ENCODE data around the gene TRPC5OS.

Gene TRPC5OS

GRCh38 chrX:111868726-111869638 is 7.0 kb upstream of the TRPC5OS start:
- H3K9ac ChIP-seq (ENCODE audit: low read length) = no peak overlapping the region
- H3K27ac ChIP-seq (ENCODE audit: low read depth, low read length) = no peak overlapping the region
- no peak overlapping the region for H3K4me3 ChIP-seq (ENCODE audit: low read length)
- no peaks in the 10 kb centered on the region for H3K27me3 ChIP-seq (ENCODE audit: control insufficient read depth, insufficient read depth, low read length)
- no peaks in the 10 kb centered on the region for H3K4me1 ChIP-seq (ENCODE audit: control insufficient read depth, insufficient read depth, low read length)
- H3K36me3 ChIP-seq (ENCODE audit: control insufficient read depth, insufficient read depth, low read length) = no peaks in the 10 kb centered on the region

GRCh38 chrX:111869639-111870034 is 6.3 kb upstream of the TRPC5OS start:
- Histone ChIP-seq H3K4me3 (ENCODE audit: low read length) (no peak overlapping the region), H3K27me3 (ENCODE audit: control insufficient read depth, insufficient read depth, low read length) (no peaks in the 10 kb centered on the region), H3K4me1 (ENCODE audit: control insufficient read depth, insufficient read depth, low read length) (no peaks in the 10 kb centered on the region), H3K27ac (ENCODE audit: low read depth, low read length) (no peak overlapping the region), H3K36me3 (ENCODE audit: control insufficient read depth, insufficient read depth, low read length) (no peaks in the 10 kb centered on the region), H3K9ac (ENCODE audit: low read length) (no peak overlapping the region)

GRCh38 chrX:111874241-111874640 is 1.7 kb upstream of the TRPC5OS start:
- Histone ChIP-seq H3K36me3 (ENCODE audit: control insufficient read depth, insufficient read depth, low read length) (no peaks in the 10 kb centered on the region), H3K27ac (ENCODE audit: low read depth, low read length) (no peak overlapping the region), H3K4me1 (ENCODE audit: control insufficient read depth, insufficient read depth, low read length) (no peaks in the 10 kb centered on the region), H3K9ac (ENCODE audit: low read length) (no peak overlapping the region), H3K27me3 (ENCODE audit: control insufficient read depth, insufficient read depth, low read length) (no peaks in the 10 kb centered on the region), H3K4me3 (ENCODE audit: low read length) (no peak overlapping the region)

- H3K27ac ChIP-seq (ENCODE audit: low read depth, low read length) = no peak overlapping the region
- no peaks in the 10 kb centered on the region for H3K27me3 ChIP-seq (ENCODE audit: control insufficient read depth, insufficient read depth, low read length)
- H3K4me3 ChIP-seq (ENCODE audit: low read length) = no peak overlapping the region
- H3K4me1 ChIP-seq (ENCODE audit: control insufficient read depth, insufficient read depth, low read length) = no peaks in the 10 kb centered on the region
- H3K9ac ChIP-seq (ENCODE audit: low read length) = no peak overlapping the region
- H3K36me3 ChIP-seq (ENCODE audit: control insufficient read depth, insufficient read depth, low read length) = no peaks in the 10 kb centered on the region
These were observed 665 bp downstream of the TRPC5OS start for GRCh38 chrX:111876646-111877045.

- H3K36me3 ChIP-seq (ENCODE audit: control insufficient read depth, insufficient read depth, low read length) = no peaks in the 10 kb centered on the region
- no peak overlapping the region for H3K4me3 ChIP-seq (ENCODE audit: low read length)
- H3K27me3 ChIP-seq (ENCODE audit: control insufficient read depth, insufficient read depth, low read length) = no peaks in the 10 kb centered on the region
- no peak overlapping the region for H3K9ac ChIP-seq (ENCODE audit: low read length)
- no peaks in the 10 kb centered on the region for H3K4me1 ChIP-seq (ENCODE audit: control insufficient read depth, insufficient read depth, low read length)
- H3K27ac ChIP-seq (ENCODE audit: low read depth, low read length) = no peak overlapping the region
These were observed 1.7 kb downstream of the TRPC5OS start for GRCh38 chrX:111877681-111878080.

GRCh38 chrX:111880735-111881134 is 4.8 kb downstream of the TRPC5OS start:
- Histone ChIP-seq H3K27ac (ENCODE audit: low read depth, low read length) (no peak overlapping the region), H3K4me3 (ENCODE audit: low read length) (no peak overlapping the region), H3K36me3 (ENCODE audit: control insufficient read depth, insufficient read depth, low read length) (no peaks in the 10 kb centered on the region), H3K9ac (ENCODE audit: low read length) (no peak overlapping the region), H3K27me3 (ENCODE audit: control insufficient read depth, insufficient read depth, low read length) (no peaks in the 10 kb centered on the region), H3K4me1 (ENCODE audit: control insufficient read depth, insufficient read depth, low read length) (no peaks in the 10 kb centered on the region)

- no peak overlapping the region for H3K4me3 ChIP-seq (ENCODE audit: low read length)
- H3K9ac ChIP-seq (ENCODE audit: low read length) = no peak overlapping the region
- H3K27me3 ChIP-seq (ENCODE audit: control insufficient read depth, insufficient read depth, low read length) = no peaks in the 10 kb centered on the region
- H3K4me1 ChIP-seq (ENCODE audit: control insufficient read depth, insufficient read depth, low read length) = no peaks in the 10 kb centered on the region
- no peak overlapping the region for H3K27ac ChIP-seq (ENCODE audit: low read depth, low read length)
- no peaks in the 10 kb centered on the region for H3K36me3 ChIP-seq (ENCODE audit: control insufficient read depth, insufficient read depth, low read length)
These were observed 5.7 kb downstream of the TRPC5OS start for GRCh38 chrX:111881715-111882114.

- Histone ChIP-seq H3K27me3 (ENCODE audit: control insufficient read depth, insufficient read depth, low read length) (no peaks in the 10 kb centered on the region), H3K27ac (ENCODE audit: low read depth, low read length) (no peak overlapping the region), H3K4me3 (ENCODE audit: low read length) (no peak overlapping the region), H3K4me1 (ENCODE audit: control insufficient read depth, insufficient read depth, low read length) (no peaks in the 10 kb centered on the region), H3K9ac (ENCODE audit: low read length) (no peak overlapping the region), H3K36me3 (ENCODE audit: control insufficient read depth, insufficient read depth, low read length) (no peaks in the 10 kb centered on the region)
These were observed 10.7 kb downstream of the TRPC5OS start for GRCh38 chrX:111886678-111887077.

GRCh38 chrX:111888600-111888999 is 12.6 kb downstream of the TRPC5OS start:
- Histone ChIP-seq H3K27me3 (ENCODE audit: control insufficient read depth, insufficient read depth, low read length) (no peaks in the 10 kb centered on the region), H3K4me3 (ENCODE audit: low read length) (no peak overlapping the region), H3K4me1 (ENCODE audit: control insufficient read depth, insufficient read depth, low read length) (no peaks in the 10 kb centered on the region), H3K36me3 (ENCODE audit: control insufficient read depth, insufficient read depth, low read length) (no peaks in the 10 kb centered on the region), H3K27ac (ENCODE audit: low read depth, low read length) (no peak overlapping the region), H3K9ac (ENCODE audit: low read length) (no peak overlapping the region)

GRCh38 chrX:111892375-111892774 is 16.4 kb downstream of the TRPC5OS start:
- Histone ChIP-seq H3K9ac (ENCODE audit: low read length) (no peak overlapping the region), H3K27me3 (ENCODE audit: control insufficient read depth, insufficient read depth, low read length) (no peaks in the 10 kb centered on the region), H3K4me3 (ENCODE audit: low read length) (no peak overlapping the region), H3K36me3 (ENCODE audit: control insufficient read depth, insufficient read depth, low read length) (no peaks in the 10 kb centered on the region), H3K27ac (ENCODE audit: low read depth, low read length) (no peak overlapping the region), H3K4me1 (ENCODE audit: control insufficient read depth, insufficient read depth, low read length) (no peaks in the 10 kb centered on the region)

GRCh38 chrX:111896148-111896547 is 20.2 kb downstream of the TRPC5OS start:
- no peak overlapping the region for H3K9ac ChIP-seq (ENCODE audit: low read length)
- no peak overlapping the region for H3K4me3 ChIP-seq (ENCODE audit: low read length)
- no peaks in the 10 kb centered on the region for H3K27me3 ChIP-seq (ENCODE audit: control insufficient read depth, insufficient read depth, low read length)
- H3K4me1 ChIP-seq (ENCODE audit: control insufficient read depth, insufficient read depth, low read length) = no peaks in the 10 kb centered on the region
- no peaks in the 10 kb centered on the region for H3K36me3 ChIP-seq (ENCODE audit: control insufficient read depth, insufficient read depth, low read length)
- H3K27ac ChIP-seq (ENCODE audit: low read depth, low read length) = no peak overlapping the region

GRCh38 chrX:111914398-111915090 is 38.6 kb downstream of the TRPC5OS start:
- no peak overlapping the region for H3K9ac ChIP-seq (ENCODE audit: low read length)
- H3K27me3 ChIP-seq (ENCODE audit: control insufficient read depth, insufficient read depth, low read length) = no peaks in the 10 kb centered on the region
- no peaks in the 10 kb centered on the region for H3K36me3 ChIP-seq (ENCODE audit: control insufficient read depth, insufficient read depth, low read length)
- H3K27ac ChIP-seq (ENCODE audit: low read depth, low read length) = no peak overlapping the region
- H3K4me3 ChIP-seq (ENCODE audit: low read length) = no peak overlapping the region
- no peaks in the 10 kb centered on the region for H3K4me1 ChIP-seq (ENCODE audit: control insufficient read depth, insufficient read depth, low read length)

Measured in rectal smooth muscle tissue (tissue), 1 donor.